ENCODE results near the gene COL12A1. TPM values are rescaled to one million over a fixed set of nuclear protein-coding genes. Genes with fewer than 3 reads are reported as not detected.

COL12A1 gene
- 686 and 786 TPM in 2 replicates for total RNA-seq

GRCh38 chr6:75205776-75206575 is at the start of gene COL12A1:
COL12A1 (minus strand) TSS chr6:75206053; CDS start chr6:75202792, 3,261 bp downstream.

GRCh38 chr6:75243333-75244062 is 37.6 kb upstream of the COL12A1 start, which contains the start of gene COX7A2:
COX7A2 (minus strand) TSS chr6:75243801; CDS start chr6:75243734, 67 bp downstream.

Other genes with a start within 250 kb of the COL12A1 start
- gene COX7A2, start 37.7 kb upstream of the COL12A1 start, total RNA-seq = 154 and 204 TPM in 2 replicates
- 172 and 194 TPM in 2 replicates for gene TMEM30A, start 78.7 kb upstream of the COL12A1 start, total RNA-seq

Measured in smooth muscle cell of bladder (primary cell).